Measurements from ENCODE around the gene RAI2.

GRCh38 chrX:17859609-17860178 lies 1.4 kb downstream of the RAI2 start:
- TF ChIP-seq CTCF (IDR thresholded peaks at IDR 0.05; ENCODE audit: poor library complexity) (no peak), EZH2phosphoT487 (IDR thresholded peaks at IDR 0.05; ENCODE audit: low read depth, severe bottlenecking, unreplicated experiment) (no peak)

All from hepatocyte (in vitro differentiated cells).